Urothelium cell line (cell line): ENCODE results near the gene LSS.
"Not testable (repeated sequence)": the region's sequence is repeated elsewhere in the genome, so short reads cannot be mapped to it uniquely, and the experiment has no call there.

ENCODE experiments used
- DNase-seq: peaks from one replicate; pipeline ENCODE4 v3.0.0; 2011; ENCODE audit warnings: low spot score, mixed read lengths
- FAIRE-seq: peaks from 2 replicates; lab custom pipeline; 2011; peaks lifted over from hg19 to GRCh38; lab: Jason Lieb, UNC

The LSS gene

GRCh38 chr21:46155514-46156377 is 72.8 kb downstream of the LSS start, which contains the start of gene FTCD:
TSS of gene FTCD (minus strand) at chr21:46155579. CDS start at chr21:46155523, 56 bp downstream.
- DNase-seq (no peak), FAIRE-seq (peak; percentile 9)

GRCh38 chr21:46154955-46155513 is 73.5 kb downstream of the LSS start:
- FAIRE-seq (no peak), DNase-seq (no peak)

GRCh38 chr21:46154155-46154954 is 74.2 kb downstream of the LSS start:
- FAIRE-seq: no peak
- DNase-seq: no peak

GRCh38 chr21:46153247-46154154 is 75.1 kb downstream of the LSS start:
- DNase-seq (no peak), FAIRE-seq (no peak)

- FAIRE-seq: no peak
- DNase-seq: no peak
Measured at GRCh38 chr21:46152927-46153246, 75.7 kb downstream of the LSS start.

GRCh38 chr21:46151989-46152926 is 76.3 kb downstream of the LSS start:
- no peak for FAIRE-seq

GRCh38 chr21:46151261-46151988 is 77.1 kb downstream of the LSS start:
- no peak for FAIRE-seq
- no peak for DNase-seq

More at GRCh38 chr21:46151989-46152926, 76.3 kb downstream of the LSS start:
- DNase-seq: no peak

GRCh38 chr21:46150491-46151121 is 78.0 kb downstream of the LSS start:
- FAIRE-seq (no peak), DNase-seq (no peak)

- FAIRE-seq (no peak), DNase-seq (no peak)
Measured at GRCh38 chr21:46150073-46150472, 78.5 kb downstream of the LSS start.

- DNase-seq: no peak
- FAIRE-seq: no peak
Measured at GRCh38 chr21:46149205-46149901, 79.2 kb downstream of the LSS start.

- DNase-seq (no peak), FAIRE-seq (no peak)
Measured at GRCh38 chr21:46148106-46148505, 80.5 kb downstream of the LSS start.

- not testable (repeated sequence) for FAIRE-seq
- peak; percentile 47 for DNase-seq
Measured at GRCh38 chr21:46147429-46147828, 81.1 kb downstream of the LSS start.

GRCh38 chr21:46146856-46147255 is 81.7 kb downstream of the LSS start:
- DNase-seq (no peak), FAIRE-seq (no peak)

- FAIRE-seq: no peak
- no peak for DNase-seq
Measured at GRCh38 chr21:46145840-46146691, 82.5 kb downstream of the LSS start.

- DNase-seq (no peak), FAIRE-seq (no peak)
Measured at GRCh38 chr21:46145159-46145839, 83.3 kb downstream of the LSS start.

- DNase-seq (no peak), FAIRE-seq (no peak)
Measured at GRCh38 chr21:46144464-46145070, 84.0 kb downstream of the LSS start.
